GM18870 (cell line): ENCODE data around the gene LPCAT2.

Source experiments
- ATAC-seq: cut with Tn5 transposase; IDR thresholded peaks from one replicate; pipeline ENCODE4 v1.9.1; 2021; ENCODE audit warnings: moderate library complexity; ENCODE audit not compliant: unreplicated experiment

The LPCAT2 gene

DNA sequence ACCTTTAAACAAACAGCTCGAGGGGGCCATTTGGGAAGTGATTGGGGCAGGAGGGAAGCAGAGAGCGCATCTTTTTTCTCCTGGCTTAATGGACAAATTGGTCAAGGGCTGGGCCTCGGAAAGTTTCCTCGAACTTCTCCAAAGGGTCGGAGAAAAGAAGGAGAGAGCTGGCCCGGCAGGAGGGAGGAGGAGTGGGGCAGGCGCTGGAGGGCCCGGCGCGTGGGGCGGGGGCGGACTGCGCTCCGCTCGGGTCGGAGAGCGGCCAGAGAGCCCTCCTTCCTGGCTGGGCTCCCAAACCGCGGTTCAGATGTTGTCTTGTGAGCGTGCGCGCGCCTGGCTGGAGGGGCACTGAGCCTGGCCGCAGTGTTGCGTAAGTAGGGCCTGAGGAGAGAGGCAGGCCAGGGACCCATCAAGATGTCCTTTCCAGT, 28.6 kb upstream of the LPCAT2 start:
- ATAC-seq = no peak

DNA sequence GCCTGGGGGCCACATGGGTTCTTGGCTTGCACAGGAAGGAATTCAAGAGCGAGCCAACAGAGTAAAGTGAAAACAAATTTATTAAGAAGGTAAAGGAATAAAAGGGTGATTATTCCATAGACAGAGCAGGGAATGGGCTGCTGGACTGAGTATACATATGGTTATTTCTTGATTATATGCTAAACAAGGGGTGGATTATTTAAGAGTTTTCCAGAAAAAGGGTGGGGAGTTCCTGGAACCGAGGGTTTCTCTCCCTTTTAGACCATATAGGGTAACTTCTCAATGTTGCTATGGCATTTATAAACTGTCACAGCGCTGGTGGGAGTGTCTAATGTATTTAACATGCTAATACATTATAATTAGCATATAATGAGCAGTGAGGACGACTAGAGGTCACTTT, 27.8 kb upstream of the LPCAT2 start:
- no peak for ATAC-seq

DNA sequence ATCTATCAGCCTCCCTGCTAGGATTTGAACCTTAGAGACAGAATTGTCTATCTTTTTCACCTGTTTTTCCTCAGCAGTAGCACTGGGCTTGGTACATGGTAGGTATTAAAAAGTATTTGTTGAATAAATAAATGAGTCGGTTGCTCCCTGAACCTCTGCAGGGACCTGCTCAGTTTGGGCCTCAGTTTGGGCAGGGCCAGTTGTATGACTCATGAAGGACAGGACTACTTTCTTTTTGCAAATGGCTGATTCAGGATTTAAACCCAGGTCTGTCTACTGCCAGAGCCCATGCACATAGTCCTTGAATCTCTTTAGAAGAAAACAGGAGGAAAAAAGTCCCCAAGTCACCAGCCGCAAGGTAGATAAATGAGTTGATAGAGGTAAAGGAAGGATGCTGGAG, 26.8 kb upstream of the LPCAT2 start:
- no peak for ATAC-seq

DNA sequence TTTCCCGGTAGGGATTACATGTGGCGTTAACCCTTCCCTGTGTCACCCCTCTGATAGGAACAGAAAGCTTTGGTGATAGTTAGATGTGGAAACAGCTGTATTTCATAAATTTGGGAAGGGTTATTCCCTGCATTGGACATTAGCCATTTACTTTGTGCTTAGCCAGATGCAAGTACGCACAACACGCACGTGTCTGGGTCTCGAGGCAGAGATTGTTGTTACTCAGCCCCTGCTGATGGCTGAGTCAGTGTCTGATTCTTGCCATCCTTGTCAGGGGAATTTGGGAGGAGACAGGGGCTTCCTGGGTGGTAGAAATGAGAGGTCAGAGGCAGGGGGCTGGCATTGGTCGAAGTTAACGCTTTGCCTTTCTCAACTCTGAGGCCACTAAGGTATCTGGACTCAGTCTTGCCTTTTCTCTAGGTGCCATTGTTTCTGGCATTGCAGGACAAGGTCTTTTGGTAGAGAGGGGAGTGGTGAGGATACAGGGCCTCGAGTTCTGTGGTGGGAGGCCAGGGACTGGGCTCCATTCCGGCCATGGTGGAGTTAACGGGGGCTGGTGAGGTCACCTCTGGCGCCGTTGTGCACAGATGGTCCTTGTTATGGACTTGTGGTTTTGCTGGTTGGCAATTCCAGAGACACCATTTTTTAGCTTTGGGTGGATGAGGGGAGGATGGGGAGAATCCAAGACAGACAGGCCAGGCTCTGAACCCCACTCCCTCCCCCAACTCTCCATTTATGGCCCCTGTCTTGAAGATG, 21.6 kb upstream of the LPCAT2 start:
- no peak for ATAC-seq

DNA sequence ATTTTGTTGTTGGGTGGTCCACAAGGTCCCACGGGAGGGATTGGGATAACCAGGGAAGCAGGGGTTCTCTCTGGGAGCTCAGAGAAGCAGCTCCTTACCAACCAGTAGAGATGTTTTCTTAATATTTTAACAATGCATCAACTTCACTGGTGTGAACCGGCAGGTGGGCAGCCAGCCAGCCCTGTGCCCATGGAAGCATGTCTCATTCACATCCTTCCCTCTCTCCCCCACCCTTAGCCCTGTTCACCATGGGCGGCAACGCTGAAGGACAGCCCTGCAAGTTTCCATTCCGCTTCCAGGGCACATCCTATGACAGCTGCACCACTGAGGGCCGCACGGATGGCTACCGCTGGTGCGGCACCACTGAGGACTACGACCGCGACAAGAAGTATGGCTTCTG, 20.6 kb upstream of the LPCAT2 start:
- no peak for ATAC-seq

DNA sequence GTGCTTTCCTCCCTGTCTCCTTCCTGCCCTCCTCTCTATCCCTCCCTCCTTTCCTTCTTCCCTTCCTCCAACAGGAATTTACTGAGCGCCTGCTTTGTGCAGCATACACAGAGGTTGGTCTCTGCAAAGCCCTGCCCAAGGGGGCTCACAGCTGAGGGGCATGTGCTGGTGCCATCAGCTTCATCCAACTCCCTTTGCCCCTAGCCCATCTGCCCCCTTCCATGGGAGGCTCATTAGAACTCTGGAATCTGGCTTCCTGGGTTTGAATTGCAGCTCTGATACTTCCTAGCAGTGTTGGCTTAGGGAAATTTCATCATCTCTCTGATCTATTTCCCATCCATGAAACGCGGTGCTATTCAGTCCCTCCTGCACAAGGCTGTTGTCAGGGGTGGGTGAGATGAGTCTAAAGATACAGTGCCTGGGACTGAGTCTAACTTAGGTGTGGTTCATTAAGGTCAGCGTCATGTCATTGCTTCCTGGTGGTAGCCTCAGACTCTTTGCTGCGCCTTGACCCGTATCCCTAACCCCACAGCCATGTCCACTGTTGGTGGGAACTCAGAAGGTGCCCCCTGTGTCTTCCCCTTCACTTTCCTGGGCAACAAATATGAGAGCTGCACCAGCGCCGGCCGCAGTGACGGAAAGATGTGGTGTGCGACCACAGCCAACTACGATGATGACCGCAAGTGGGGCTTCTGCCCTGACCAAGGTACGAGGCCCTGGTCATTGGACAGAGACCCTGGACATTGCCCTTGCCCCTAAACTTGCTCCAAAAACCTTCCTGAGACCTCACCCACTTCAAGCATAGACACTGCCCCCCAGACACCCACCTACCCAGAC, 19.5 kb upstream of the LPCAT2 start:
- ATAC-seq = no peak

DNA sequence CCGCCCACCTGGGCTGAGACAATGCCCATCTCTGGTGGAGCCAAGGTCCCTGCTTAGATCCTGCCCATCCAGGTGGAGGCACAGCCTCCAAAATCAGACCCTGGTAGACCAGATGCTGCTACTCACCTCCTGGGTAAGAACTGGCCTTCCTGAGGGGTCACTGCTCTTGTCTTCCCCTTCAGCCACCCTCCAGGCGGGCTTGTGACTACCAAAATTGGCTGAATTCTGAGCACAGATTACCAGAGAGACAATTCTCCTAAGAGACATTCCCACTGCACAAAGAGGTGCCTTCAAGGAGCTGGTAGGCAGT, 19.0 kb upstream of the LPCAT2 start:
- ATAC-seq = no peak

DNA sequence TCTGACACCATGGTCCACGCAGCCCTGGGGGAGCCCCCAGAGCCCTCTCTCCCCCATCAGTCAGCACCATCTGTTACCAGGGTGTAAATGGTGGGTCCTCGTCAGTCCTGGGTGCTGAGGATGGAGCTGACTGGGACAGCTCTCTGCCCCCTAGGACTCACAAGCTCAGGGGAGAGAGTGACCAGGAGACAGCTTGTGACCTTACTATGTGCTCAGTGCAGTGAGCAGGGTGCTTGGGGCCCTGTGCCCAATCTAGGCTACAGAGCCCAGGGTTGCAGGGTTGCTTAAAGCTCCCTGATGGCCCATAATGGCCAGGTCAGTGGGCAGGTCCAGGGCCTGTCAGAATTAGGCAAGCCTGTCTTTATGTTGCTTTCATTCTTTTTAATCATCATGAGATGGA, 18.6 kb upstream of the LPCAT2 start:
- ATAC-seq = no peak

DNA sequence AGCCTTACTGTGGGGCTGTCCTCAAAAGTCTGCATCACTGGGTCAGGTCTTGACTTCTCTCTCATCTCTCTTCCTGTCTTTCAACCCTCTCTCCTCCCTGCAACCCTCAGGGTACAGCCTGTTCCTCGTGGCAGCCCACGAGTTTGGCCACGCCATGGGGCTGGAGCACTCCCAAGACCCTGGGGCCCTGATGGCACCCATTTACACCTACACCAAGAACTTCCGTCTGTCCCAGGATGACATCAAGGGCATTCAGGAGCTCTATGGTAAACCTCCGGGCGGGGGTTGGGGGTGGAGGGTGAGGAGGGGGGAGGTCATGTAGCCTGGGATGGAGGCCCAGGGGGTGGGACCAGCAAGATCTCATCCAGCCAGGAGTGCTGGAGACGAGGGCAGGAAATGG, 17.2 kb upstream of the LPCAT2 start:
- ATAC-seq = no peak

DNA sequence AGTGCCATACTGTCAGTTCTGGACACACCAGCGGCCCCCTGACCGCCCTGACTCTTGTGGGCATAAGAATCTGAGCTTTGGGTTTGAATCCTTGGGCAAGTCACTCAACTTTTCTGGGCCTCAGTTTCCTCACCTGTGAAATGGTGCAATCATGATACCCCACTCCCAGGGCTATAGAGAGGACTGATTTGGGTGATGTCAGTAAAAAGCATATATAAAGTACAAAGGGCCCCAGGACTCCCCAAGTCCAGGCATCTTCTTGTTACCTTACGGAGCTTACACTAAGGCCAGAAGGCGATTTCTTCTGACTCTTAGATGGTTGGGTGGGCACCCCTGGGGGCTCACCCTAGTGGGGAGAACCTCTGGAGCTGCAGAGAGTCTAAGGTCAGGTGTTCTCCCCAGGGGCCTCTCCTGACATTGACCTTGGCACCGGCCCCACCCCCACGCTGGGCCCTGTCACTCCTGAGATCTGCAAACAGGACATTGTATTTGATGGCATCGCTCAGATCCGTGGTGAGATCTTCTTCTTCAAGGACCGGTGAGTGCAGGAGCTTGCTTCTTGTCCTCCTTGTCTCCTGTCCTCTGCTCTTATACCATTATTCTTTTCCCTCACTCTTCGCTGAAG, 16.0 kb upstream of the LPCAT2 start:
- no peak for ATAC-seq

DNA sequence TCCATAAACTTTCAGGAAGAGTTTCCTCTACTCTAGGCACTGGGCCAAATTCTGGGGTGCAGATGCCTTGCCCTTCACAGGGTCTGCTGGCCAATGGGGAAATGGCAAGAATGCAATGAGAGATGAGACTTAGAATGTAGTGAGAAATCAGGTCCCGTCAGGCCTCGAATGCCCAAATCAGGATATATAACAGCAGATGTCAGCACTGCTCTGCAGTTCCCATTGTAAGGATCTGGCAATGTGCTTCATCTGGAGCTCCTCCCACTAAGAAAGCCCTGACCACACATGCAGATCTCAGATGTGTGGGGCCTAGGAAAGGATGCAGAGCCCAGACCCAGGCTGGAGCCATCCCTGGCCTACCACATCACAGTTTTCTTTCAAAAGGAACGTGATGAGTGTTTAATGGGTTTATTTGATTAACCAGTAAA, 13.9 kb upstream of the LPCAT2 start:
- ATAC-seq = no peak

DNA sequence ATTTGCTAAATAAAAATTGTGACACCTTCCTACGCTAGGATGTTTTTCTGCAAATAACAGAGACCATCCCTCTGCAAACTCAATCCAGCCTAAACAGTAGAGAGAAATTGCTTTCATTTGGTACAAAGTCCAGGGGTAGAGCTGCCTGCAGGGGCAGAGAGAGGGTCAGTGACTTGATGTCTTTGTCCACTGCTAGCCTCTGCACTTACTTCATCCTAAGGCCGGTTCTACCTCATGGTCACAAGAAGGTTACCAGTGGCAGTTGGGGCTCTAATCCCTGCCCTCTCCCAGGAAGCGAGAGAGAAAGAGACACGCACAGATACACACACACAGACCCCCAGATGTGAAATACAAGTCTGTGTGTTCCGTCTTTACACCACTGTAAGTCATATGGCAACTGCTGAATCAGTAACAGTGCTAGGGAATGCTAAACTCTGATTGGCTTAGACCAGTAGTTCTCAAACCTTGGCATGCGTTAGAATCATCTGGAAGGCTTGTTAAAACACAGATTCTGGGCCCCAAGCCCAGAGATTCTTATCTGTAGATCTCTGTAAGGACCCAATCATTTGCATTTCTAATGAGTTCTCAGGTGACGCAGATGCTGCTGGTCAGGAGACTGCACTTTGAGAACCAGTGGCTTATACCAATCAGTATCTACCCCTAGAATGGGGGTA, 13.1 kb upstream of the LPCAT2 start:
- no peak for ATAC-seq

DNA sequence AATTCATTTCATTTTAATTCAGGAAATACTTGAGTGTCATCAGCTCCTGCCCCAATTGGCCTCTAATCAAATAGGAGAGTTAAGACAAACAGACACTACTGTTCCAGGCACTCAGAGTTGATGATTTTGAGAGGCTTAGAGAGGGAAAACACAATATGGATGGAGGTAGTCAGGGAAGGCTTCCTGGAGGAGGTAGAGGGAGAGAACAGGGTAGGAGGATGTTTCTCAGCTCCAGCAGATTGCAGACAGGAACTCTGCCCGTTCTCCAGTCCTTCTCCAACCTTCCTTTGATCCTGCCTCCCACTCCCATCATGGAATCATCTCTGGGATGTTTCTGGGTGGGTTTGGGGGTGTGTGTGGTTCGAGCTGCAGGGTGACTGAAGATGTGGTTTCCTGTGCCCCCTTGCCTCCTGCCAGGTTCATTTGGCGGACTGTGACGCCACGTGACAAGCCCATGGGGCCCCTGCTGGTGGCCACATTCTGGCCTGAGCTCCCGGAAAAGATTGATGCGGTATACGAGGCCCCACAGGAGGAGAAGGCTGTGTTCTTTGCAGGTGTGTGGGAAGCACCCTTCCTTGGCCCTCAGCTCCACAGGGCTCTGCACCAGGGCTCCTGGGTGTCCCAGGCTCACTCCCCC, 12.2 kb upstream of the LPCAT2 start:
- ATAC-seq = no peak

DNA sequence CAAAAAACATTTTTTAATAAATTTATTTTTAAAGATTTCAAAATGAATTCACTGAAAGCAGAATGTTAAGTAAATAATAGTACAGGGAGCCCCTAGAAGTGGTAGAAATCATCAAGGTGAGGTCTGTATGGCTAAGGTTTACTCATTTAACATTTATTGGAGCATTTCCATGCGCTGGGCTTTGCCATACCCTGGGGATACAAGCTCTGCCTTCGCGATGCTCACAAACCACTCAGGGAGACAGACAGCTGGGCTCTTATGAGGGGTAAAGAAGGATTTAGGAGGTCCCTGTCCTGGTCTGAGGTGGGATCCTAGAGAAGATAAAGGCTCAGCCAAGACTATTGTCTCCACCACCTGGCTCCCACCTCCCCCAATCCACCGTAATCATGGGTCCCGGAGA, 11.3 kb upstream of the LPCAT2 start:
- ATAC-seq = no peak

DNA sequence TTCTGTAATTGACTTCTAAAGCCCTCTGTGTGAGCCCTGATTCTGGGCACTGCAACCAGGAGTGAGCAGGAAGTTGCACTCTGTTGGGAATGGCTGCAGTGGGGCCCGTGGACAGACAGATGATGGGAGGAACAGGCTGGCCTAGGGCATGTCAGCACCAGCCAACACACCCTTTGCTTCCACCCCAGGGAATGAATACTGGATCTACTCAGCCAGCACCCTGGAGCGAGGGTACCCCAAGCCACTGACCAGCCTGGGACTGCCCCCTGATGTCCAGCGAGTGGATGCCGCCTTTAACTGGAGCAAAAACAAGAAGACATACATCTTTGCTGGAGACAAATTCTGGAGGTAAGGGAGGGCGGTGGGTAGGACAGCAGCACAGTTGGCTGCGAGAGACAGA, 10.8 kb upstream of the LPCAT2 start:
- no peak for ATAC-seq

DNA sequence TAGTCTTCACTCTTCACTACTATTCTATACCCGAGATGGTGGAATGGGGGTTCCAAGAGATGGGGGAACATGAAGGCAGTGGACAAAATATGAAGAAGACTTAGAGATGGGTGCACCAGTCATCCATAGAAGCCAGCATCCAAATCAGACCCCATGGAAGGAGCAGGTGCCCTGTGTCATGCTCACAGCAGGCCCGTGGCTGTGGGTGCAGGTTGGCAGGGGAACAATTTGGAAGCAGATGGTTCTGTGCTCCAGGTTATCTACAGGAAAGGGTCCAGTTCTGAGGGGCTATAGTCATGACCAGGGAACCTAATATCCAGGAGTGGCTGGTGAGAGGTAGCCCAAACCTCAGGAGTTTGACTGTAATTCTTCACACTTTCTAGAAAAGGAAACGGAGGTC, 9.6 kb upstream of the LPCAT2 start:
- ATAC-seq = no peak

DNA sequence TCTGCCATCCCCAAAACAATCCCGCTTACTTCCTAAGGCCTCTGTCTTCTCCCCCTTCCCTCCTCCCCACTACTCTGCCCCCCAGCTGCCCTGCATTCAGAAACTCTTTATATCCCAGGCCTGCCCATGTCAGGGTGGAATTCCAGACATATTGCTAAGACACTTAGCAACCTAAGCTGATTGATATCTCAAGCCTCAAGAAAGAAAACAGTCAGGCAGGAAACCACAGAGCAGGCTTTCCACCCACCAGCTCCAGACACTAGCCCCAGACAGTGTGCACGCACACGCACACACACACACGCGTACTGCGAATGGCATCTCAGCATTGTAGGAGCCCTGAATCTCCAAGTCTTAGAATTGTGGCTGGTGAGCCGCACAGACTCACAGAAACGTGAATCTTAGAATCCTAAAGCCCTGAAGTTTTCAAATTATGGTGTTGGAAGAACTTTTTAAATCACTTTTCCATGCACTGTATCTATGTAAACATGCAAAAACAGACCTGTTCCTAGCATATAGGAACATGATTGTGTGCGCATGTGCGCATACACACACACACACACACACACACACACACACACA, 8.8 kb upstream of the LPCAT2 start:
- ATAC-seq = no peak

DNA sequence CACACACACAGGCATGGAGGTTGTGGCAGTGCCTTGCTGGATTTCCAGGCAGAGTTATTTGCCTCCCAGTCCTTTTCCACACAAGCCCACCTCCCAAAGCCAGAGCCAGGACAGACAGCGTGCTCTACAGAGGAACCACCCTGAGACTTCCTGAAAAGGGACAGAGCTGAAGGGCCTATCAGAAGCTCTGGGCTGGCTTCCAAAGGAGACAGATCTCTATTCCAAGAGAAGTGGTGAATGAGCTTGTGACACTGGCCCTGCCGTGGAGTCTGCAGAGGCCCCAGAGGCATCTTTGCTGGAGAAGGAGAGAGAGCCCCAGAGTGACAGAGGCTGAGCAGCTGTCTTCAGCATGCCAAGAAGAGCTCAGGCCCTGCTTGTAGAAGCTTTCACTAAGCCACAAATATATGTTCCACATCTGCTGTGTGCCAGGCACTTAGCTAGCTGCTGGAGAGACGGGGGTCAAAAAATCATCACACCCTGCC, 8.3 kb upstream of the LPCAT2 start:
- ATAC-seq = no peak

DNA sequence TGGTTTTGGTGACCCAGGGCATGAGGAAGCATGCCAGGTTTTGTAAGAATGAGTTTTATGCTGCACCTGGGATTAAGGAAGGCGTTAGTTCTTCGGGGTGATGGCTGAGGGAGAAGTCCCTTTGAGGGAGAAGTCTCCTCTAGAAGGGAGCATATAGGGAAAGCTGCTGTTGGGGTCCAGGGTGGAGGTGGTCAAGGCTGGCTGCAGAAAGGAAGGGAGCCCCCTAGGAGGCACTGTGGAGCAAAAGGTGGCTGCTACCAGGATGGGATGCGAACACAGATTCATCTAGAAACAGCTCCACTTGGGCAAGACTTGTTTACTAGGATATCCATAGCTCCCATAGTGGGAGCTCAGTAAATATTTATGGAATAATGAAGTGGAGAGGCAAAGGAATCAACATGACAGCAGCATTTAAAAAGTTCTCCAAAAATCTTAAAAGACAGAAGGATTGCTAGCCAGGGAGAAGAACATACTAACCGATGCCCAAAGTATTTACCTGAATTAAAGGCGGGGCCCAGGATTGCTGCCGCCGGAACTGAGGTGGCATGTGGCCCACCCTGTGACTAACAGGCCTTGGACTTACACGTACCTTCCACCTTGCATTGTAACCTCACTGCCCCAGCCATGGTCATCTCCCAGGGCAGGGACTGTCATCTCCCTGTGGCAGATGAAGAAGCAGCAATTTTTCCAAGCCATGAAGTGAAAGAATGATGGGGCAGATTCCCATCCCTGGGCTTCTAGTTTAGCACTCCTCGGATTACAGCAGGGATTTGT, 7.1 kb upstream of the LPCAT2 start:
- ATAC-seq = no peak
